Measurements from ENCODE around the gene LLGL2.
"Not testable (repeated sequence)": the region's sequence is repeated elsewhere in the genome, so short reads cannot be mapped to it uniquely, and the experiment has no call there.

GRCh38 chr17:75520413-75520812, 5.1 kb upstream of the LLGL2 start:
- TF ChIP-seq CTCF, POLR2AphosphoS5 (IDR thresholded peaks at IDR 0.05): not testable (repeated sequence)

Measured in upper lobe of left lung (tissue), 4 donors.